ENCODE data around the gene PLD2.

DNA sequence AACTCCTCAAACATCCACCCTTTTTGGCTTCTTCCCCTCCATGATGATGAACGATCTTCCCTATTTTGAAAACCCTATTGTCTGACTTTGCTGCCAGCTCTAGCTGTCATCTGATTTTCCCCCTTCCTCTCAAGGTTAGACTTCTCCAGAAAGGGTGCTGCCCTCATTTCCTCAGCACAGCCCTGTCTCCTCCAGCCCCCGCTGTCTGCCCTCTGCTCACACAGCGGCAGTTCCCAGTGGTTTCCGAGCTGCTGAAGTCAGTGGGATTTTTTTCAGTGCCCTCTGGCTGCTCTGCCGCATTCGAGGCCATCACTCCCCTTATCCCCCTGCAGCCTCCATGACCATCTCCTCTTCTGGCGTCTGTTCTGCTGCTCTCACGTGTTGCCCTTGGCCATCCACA, 65.8 kb downstream of the PLD2 start:
- TF ChIP-seq EZH2 (IDR thresholded peaks at IDR 0.05; ENCODE audit: borderline replicate concordance, insufficient read depth, low read depth, low read length, poor library complexity, severe bottlenecking), result no peak
- TF ChIP-seq, protein P1, sequence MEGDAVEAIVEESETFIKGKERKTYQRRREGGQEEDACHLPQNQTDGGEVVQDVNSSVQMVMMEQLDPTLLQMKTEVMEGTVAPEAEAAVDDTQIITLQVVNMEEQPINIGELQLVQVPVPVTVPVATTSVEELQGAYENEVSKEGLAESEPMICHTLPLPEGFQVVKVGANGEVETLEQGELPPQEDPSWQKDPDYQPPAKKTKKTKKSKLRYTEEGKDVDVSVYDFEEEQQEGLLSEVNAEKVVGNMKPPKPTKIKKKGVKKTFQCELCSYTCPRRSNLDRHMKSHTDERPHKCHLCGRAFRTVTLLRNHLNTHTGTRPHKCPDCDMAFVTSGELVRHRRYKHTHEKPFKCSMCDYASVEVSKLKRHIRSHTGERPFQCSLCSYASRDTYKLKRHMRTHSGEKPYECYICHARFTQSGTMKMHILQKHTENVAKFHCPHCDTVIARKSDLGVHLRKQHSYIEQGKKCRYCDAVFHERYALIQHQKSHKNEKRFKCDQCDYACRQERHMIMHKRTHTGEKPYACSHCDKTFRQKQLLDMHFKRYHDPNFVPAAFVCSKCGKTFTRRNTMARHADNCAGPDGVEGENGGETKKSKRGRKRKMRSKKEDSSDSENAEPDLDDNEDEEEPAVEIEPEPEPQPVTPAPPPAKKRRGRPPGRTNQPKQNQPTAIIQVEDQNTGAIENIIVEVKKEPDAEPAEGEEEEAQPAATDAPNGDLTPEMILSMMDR (IDR thresholded peaks at IDR 0.05), result no peak

Data from B cell (primary cell).